HG02759 (cell line): Measurements from ENCODE around the gene EFCAB11.
A peak's percentile ranks its signal among the peaks of the same experiment; 100 is the strongest.

Source experiments
- ATAC-seq: cut with Tn5 transposase; IDR thresholded peaks from one replicate; pipeline ENCODE4 v1.9.1; 2021; ENCODE audit warnings: mild to moderate bottlenecking, moderate library complexity; ENCODE audit not compliant: unreplicated experiment

Gene EFCAB11

DNA sequence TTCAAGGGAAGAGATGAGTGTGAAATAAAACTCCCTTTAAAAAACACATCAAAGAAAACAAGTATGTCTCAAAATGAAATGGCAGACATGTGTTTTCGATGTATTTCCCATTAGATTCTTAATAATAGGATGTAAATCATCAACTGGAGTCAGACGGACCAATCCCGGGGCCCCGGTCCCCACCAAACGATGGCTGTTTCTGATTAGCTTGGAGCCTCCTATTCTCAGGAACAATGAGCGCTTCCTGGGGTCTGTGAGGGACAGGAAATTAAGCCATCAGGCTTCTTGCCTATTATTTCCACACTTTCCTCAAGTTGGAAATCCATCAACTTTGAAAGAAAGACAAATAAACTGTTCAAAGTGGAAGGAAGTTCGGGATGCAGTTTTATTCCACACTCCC is 179.4 kb downstream of the EFCAB11 start:
- ATAC-seq, result no peak

DNA sequence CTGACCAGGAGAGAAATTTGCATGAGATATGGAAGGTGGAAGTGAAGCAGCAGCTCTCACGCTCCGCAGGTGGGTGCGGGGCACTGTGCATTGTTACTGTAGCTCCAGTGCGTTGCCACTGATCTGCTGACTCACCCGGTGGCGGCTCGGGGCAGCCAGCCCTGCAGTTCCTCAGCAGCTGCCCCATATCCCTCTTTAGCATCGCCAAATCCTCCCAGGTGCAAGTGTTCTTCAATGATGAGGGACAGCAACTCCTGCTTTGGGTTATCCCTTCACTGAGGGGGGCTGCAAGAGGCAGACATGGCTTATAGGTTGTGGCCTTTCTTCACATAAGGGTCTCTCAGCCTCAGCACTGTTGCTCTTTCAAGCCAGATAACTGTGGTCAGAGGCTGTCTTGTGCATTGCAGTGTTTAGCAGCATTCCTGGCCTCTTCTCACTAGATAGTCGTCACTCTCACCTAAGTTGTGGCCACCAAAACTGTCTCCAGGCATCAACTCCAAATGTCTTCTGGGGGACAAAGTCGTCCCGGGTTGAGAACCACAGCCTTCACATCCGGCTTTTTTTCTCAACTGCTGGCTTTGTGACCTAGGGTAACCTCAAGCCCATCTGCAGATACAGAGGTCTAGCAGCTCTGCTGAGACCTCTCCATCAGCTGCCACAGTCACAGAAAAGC is 180.8 kb downstream of the EFCAB11 start:
- peak; percentile 85 for ATAC-seq

DNA sequence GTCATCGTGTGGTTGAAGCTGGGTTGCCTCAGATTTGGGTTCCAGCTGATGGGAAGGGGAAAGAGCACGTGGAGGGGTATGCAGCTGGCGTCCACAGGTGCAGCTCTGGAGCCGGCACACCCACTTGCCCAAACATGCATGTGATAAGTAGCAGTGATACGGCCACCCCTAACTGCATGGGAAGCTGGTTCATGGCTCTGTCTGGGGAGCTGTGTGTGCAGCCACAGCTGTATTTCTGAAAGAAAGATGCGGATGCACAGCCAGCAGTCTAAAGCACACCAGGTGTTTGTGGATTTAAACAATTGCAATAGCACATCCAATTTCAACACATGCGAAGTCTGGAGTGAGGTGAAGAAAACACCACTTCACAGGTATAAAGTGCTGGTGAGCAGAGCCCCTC is 181.4 kb downstream of the EFCAB11 start:
- ATAC-seq, result peak; percentile 26

DNA sequence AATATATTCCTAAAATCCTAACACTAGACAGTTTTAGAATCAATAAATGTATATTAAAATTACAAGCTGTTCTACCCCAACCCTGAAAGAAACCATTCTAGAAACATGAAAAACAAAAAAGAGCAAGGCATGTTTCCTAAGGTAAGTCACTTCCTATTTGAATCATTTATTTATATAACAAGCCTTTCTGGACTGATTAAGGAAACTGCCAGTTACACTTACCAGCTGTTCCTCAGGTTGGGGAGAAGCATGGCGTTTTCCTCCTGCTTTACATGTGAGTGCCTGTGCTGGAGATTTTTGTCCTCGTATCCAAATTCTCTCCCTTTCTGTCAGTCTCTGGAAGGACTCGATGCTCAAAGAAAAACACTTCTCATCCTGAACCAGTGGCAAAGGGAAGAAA is 183.3 kb downstream of the EFCAB11 start:
- ATAC-seq, result no peak

DNA sequence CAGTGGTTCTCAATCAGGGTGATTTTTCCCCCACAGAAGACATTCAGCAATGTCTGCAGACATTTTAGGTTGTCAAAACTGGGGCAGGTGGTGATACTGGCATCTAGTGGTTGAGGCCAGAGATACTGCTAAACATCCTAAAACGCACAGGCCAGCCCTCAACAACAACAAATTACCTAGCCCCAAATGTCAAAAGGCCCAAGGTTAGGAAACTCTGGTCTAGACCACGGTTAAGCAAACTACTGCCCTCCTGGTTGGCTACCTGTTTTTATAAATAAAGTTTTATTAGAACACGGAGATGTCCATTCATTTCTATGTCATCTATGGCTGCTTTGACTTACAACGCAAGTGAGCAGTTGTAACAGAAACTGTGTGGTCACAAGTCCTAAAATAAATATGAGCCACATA is 186.7 kb downstream of the EFCAB11 start:
- peak; percentile 87 for ATAC-seq

DNA sequence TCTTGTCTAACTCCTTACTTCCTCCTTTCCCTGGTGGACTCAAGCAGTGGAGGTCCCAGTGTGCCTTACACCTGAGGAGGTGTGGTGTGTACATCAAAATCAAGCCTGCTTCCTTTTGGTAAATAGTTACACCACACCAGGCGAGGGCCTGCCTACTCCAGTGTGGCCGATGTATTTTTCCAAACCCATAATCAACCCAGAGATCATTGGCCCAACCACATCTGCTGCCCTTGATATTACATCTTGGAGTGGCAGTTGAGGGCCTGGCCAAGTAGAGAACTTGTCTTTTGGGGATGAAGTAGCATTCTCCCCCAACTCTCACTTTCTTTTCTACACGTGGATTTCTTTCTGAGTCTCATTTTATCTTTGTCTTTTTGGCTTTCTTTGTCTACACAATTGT is 187.4 kb downstream of the EFCAB11 start:
- no peak for ATAC-seq

DNA sequence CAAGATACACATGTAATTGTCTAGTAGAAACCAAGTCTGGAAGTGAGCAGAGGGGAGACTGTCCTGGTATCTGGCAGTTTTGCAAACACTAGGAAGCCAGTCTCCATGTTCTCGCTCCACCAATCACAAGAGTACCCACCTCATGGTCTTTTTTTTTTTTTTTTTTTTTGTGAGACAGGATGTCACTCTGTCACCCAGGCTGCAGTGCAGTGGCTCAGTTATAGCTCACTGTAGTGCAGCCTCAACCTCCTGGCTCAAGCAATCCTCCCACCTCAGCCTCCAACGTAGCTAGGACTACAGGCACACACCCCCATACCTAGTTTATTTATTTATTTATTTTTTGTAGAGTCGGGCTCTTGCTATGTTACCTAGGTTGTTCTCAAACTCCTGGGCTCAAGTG is 189.2 kb downstream of the EFCAB11 start:
- ATAC-seq, result no peak

DNA sequence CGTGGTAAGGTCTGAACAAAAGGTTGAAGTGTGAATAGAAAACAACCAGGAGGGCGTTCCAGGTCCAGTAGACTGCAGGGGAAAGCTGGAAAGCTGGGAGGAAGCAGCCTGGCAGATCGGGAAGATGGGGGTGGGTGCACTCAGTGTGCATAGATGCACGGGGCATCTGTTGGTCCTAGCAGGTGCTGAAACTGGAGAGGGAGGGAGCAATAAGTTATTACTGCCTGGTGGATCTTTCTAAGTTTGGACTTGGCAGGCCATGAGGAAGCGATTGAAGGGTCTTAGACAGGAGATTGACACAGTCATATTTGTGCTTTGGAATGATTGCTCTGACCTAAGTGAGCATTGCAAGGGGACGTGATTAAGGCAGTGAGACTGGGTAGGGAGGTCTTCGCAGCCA is 194.4 kb downstream of the EFCAB11 start:
- no peak for ATAC-seq

DNA sequence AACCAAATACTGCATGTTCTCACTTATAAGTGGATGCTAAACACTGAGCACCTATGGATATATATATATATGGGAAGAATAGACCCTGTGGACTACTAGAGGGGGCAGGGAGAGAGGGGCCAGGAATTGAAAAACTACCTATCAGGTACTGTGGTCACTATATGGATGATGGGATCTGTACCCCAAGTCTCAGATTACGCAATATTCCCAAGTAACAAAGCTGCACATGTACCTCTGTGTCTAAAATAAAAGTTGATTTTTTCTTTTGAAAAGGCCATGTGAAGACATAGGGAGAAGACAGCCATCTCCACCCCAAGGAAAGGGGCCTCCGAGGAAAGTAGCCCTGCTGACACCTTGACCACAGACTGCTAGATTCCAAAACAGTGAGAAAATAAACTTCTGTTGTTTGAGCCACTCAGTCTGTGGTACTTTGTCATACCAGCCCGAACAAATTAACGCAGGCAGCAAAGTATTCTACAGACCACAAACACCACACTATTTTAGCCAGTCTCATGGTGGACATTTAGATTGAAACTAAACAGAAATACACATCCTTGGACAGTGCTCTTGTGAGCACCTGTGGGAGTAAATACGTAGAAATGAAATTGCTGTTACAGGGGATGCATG is 197.1 kb downstream of the EFCAB11 start:
- no peak for ATAC-seq

DNA sequence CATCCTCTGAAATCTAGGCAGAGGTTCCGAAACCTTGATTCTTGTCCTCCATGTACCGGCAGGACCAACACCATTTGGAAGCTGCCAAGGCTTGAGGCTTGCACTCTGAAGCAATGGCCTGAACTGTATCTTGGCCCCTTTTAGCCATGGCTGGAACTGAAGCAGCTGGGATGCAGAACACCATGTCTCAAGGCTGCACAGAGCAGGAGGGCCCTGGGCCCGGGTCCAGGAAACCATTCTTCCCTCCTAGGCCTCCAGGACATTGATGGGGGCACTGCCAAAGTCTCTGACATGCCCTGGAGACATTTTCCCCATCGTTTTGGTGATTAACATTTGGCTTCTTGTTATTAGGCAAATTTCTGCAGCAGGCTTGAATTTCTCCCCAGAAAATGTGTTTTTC is 198.7 kb downstream of the EFCAB11 start:
- no peak for ATAC-seq

DNA sequence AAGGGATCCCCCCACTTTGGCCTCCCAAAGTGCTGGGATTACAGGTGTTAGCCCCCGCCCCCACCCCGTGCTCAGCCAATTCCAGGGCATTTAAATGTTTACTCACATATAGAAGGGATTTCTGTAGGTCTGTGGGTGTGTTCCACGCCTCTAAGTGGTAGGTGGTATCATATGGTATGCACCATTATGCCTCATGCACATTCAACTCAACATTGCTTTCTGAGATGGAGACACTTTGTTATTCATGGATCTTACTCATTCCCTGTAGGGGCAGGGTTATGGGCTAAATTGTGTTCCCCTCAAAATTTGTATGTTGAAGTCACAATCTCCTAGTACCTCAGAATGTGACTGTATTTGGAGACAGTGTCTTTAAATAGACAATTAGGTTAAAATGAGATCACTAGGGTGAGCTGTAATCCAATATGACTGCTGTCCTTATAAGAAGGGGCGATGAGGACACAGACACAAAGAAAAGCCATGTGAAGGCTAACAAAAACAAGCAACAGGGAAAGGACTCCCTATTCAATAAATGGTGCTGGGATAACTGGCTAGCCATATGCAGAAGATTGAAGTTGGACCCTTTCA is 200.6 kb downstream of the EFCAB11 start:
- no peak for ATAC-seq

DNA sequence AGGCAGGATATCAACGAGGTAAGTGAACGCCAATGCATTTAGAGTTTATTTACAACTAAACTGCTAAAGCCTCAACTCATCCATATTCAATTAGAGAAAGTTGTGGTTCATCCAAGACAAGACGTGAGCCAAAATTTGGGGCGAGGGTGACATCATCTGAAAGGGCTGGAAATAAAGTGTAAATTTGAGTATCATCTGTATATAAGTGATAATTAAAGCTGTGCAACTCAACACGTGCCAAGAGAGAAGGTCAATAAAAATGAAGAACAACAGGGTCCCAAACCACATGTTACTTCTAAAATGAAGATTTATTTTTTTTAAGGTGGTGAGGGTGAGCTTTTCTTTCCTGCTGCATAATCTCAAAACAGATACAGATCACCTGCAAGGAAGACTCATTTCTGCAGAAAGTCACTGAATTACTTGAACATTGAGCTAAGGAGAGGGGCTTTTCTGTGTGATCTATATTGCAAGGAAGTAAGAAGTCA is 203.6 kb downstream of the EFCAB11 start:
- ATAC-seq, result no peak

DNA sequence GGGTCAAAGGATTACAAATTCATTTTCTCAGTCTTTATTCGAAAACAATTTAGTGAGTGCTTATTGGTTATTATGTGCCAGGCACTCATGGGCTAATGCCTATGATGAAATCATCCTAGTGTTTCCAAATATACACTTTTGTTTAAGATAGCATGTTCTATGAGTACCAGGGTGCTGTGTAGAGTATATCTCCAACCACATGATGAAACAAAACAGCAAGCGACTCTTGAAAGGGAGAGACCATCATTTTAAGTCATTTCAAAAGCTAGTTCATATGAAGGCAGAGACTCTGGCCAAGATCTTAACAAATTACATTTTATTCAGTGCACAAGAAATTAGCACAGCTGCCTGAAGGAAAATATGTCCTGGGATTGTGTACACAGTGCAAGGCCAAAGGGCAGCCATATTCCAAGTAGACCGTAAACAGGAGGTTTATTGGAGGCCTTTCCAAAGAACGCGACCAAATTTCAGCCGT is 204.2 kb downstream of the EFCAB11 start:
- no peak for ATAC-seq

DNA sequence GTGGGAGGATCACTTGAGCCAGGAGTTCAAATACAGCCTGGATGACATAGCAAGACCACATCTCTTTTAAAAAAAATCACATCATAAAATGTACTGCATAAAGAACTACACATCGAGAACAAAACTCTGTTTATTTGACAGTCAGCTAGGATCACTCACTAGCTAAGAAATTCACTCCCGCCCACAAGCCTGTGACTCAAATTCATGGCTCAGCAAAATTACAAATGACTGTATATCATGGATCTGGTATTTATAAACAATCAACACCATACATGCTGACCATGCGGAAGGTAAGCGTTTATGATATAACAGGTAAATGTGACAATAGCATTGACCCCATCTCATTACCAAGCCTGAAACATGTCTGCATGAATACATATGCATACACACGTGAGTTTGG is 206.5 kb downstream of the EFCAB11 start:
- ATAC-seq, result no peak

DNA sequence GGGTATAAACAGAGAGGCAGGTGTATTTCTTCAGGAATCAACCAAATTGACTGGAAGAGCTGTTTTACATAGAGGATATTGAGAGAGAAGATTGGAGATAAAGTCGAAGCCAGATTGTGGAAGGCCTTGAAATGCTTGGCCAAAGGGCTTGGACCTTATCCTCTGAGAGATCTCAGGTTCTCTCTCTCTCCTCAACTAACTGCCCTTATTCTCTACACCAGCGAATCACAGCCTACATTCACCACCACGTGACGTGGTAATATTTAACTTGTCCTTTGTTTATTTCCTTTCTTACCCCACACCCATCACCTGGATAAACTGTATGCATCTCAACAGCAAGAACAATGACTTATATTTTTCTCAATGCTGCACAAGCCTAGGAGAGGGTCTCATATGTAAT is 207.4 kb downstream of the EFCAB11 start:
- no peak for ATAC-seq

DNA sequence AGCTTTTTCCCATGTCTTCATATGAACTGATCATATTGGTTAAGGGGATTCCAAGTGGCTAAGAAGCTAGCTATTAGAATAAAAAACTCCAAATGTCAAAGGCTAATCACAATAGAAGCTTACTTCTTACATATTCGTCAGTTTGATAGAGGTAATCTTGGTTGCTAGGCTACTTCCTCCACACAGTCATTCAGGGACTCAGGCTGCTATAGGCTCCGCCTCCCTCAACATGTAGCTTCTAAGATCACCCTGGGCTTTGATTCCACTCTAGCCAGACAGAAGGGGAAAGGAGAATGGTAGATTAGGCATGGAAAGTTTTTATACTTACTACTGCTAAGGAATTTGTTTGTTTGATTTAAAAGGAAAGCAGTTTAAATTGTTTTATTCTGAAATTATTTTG is 207.9 kb downstream of the EFCAB11 start:
- no peak for ATAC-seq

DNA sequence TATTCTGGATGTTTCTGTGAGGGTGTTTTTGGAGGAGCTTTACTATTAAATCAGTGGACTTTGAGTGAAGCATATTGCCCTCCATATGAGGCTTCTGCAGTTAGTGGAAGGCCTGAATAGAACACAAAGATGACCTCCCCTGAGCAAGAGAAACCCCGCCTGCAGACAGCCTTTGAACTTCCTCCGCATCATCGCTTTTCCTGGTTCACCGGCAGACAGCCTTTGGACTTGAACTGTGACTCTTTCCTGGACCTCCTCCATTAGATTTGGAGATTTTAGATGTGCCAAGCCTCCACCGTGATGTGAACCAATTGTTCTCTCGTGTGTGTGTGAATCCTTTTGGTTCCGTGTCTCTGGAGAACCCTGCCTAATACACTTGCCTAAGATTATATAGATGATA is 208.4 kb downstream of the EFCAB11 start:
- ATAC-seq, result no peak
